Liver (tissue), 9 donors: ENCODE measurements around the gene MAPKBP1. TPM values are rescaled to one million over a fixed set of nuclear protein-coding genes. Genes with fewer than 3 reads are reported as not detected.

Experiments
- DNase-seq: peaks from one replicate; pipeline ENCODE4 v3.0.0-alpha.2; 2017; ENCODE audit warnings: low spot score
- H3K27ac ChIP-seq, 2 donors: one replicate each; pipeline ENCODE4 v1.7.0; 2013; ENCODE audit warnings: inconsistent platforms in 2 of 2, low read length in 2 of 2, control low read depth in 1 of 2, low read depth in 1 of 2, mild to moderate bottlenecking in 1 of 2
- H3K27me3 ChIP-seq, 4 donors: one replicate each; pipeline versions ENCODE4 v1.6.1 to v1.7.0; 2013; ENCODE audit warnings: low read length in 3 of 4, inconsistent platforms in 1 of 4, mild to moderate bottlenecking in 1 of 4, moderate library complexity in 1 of 4; ENCODE audit not compliant: control insufficient read depth in 4 of 4, insufficient read depth in 4 of 4
- H3K36me3 ChIP-seq, 4 donors: one replicate each; pipeline versions ENCODE4 v1.6.1 to v1.7.0; 2013; ENCODE audit warnings: low read length in 3 of 4, mild to moderate bottlenecking in 3 of 4, low read depth in 1 of 4, moderate library complexity in 1 of 4; ENCODE audit not compliant: control insufficient read depth in 4 of 4, insufficient read depth in 3 of 4
- H3K4me1 ChIP-seq, 4 donors: one replicate each; pipeline versions ENCODE4 v1.6.1 to v1.7.0; 2013; ENCODE audit warnings: low read length in 3 of 4, mild to moderate bottlenecking in 3 of 4, moderate library complexity in 1 of 4; ENCODE audit not compliant: control insufficient read depth in 4 of 4, insufficient read depth in 4 of 4
- H3K4me3 ChIP-seq, 3 donors: one replicate each; pipeline versions ENCODE4 v1.6.1 to v1.7.0; 2013; ENCODE audit warnings: low read length in 3 of 3, control low read depth in 1 of 3, low read depth in 1 of 3, mild to moderate bottlenecking in 1 of 3
- H3K9ac ChIP-seq, 2 donors: one replicate each; pipeline ENCODE4 v1.7.0; 2013; ENCODE audit warnings: low read length in 2 of 2, mild to moderate bottlenecking in 2 of 2, moderate library complexity in 2 of 2, control low read depth in 1 of 2, low read depth in 1 of 2
- H3K9me3 ChIP-seq, 4 donors: one replicate each; pipeline versions ENCODE4 v1.6.1 to v1.7.0; 2013; ENCODE audit warnings: low read length in 3 of 4; ENCODE audit not compliant: control insufficient read depth in 4 of 4
- ATF3 ChIP-seq: IDR thresholded peaks from 2 replicates; pipeline ENCODE4 v1.6.1; 2016; ENCODE audit warnings: antibody characterized with exemption
- CTCF ChIP-seq: fragments of 150-350 bp; IDR thresholded peaks from 2 replicates; pipeline ENCODE4 v1.5.1; 2017; ENCODE audit warnings: improper control_type of control experiment, low read depth, low read length; ENCODE audit not compliant: missing input control
- EGR1 ChIP-seq, 2 donors: IDR thresholded peaks; 2 replicates each; pipeline ENCODE4 v1.6.1; 2016 to 2018; ENCODE audit warnings: antibody characterized with exemption in 2 of 2, low read depth in 2 of 2
- FOXA1 ChIP-seq: IDR thresholded peaks from 2 replicates; pipeline ENCODE4 v1.6.1; 2016; ENCODE audit warnings: antibody characterized with exemption
- FOXA2 ChIP-seq: IDR thresholded peaks from 2 replicates; pipeline ENCODE4 v1.6.1; 2016; ENCODE audit warnings: antibody characterized with exemption
- GABPA ChIP-seq, 2 donors: IDR thresholded peaks in 1 of 2; conservative IDR thresholded peaks in 1 of 2; 2 replicates each; pipeline ENCODE4 v1.6.1; 2016; ENCODE audit warnings: antibody characterized with exemption in 2 of 2, mild to moderate bottlenecking in 1 of 2, moderate library complexity in 1 of 2
- HNF4A ChIP-seq, 2 donors: conservative IDR thresholded peaks; 2 replicates each; pipeline ENCODE4 v1.6.1; 2016; ENCODE audit warnings: antibody characterized with exemption in 2 of 2, mild to moderate bottlenecking in 2 of 2
- HNF4G ChIP-seq: IDR thresholded peaks from 2 replicates; pipeline ENCODE4 v1.6.1; 2016; ENCODE audit warnings: antibody characterized with exemption
- JUND ChIP-seq, 2 donors: IDR thresholded peaks; 2 replicates each; pipeline ENCODE4 v1.6.1; 2016; ENCODE audit warnings: antibody characterized with exemption in 2 of 2
- MAX ChIP-seq: IDR thresholded peaks from 2 replicates; pipeline ENCODE4 v1.6.1; 2016; ENCODE audit warnings: antibody characterized with exemption
- NR2F2 ChIP-seq: IDR thresholded peaks from 2 replicates; pipeline ENCODE4 v1.6.1; 2016; ENCODE audit warnings: antibody characterized with exemption
- RAD21 ChIP-seq, 2 donors: IDR thresholded peaks; 2 replicates each; pipeline ENCODE4 v1.6.1; 2016; ENCODE audit warnings: antibody characterized with exemption in 2 of 2, mild to moderate bottlenecking in 2 of 2
- REST ChIP-seq: IDR thresholded peaks from 2 replicates; pipeline ENCODE4 v1.6.1; 2016; ENCODE audit warnings: antibody characterized with exemption, mild to moderate bottlenecking
- RXRA ChIP-seq, 2 donors: IDR thresholded peaks; 2 replicates each; pipeline ENCODE4 v1.6.1; 2017 to 2018; ENCODE audit warnings: antibody characterized with exemption in 2 of 2, mild to moderate bottlenecking in 1 of 2
- SP1 ChIP-seq: IDR thresholded peaks from 2 replicates; pipeline ENCODE4 v1.6.1; 2018; ENCODE audit warnings: antibody characterized with exemption, mild to moderate bottlenecking
- TAF1 ChIP-seq: conservative IDR thresholded peaks from 2 replicates; pipeline ENCODE4 v1.6.1; 2016; ENCODE audit warnings: antibody characterized with exemption, mild to moderate bottlenecking
- YY1 ChIP-seq: IDR thresholded peaks from 2 replicates; pipeline ENCODE4 v1.6.1; 2016; ENCODE audit warnings: antibody characterized with exemption, mild to moderate bottlenecking
- ZBTB33 ChIP-seq: IDR thresholded peaks from 2 replicates; pipeline ENCODE4 v1.6.1; 2016; ENCODE audit warnings: antibody characterized with exemption
- WGBS: extraction: QIAGEN DNeasy Blood & Tissue Kit; methylation state at CpG from one replicate; pipeline ENCODE4 v1.1.7; 2013; 5-methylcytosine and 5-hydroxymethylcytosine counted together
- polyA plus RNA-seq, 2 donors: library from polyadenylated mRNA; stranded (reverse) in 1 of 2; unstranded in 1 of 2; fragments of 200-250 nt in 1 of 2; fragments of >200 nt in 1 of 2; fragmentation: Nextera tagmentation in 1 of 2; extraction: Ambion mirVana in 1 of 2; gene quantifications; one replicate each; pipeline versions ENCODE4 v1.2.1 to v1.2.3, GENCODE V29; 2013 to 2015
- total RNA-seq, 2 donors: library from RNA; depleted of rRNA; stranded (reverse); fragments of >200 nt; gene quantifications; one replicate each; pipeline ENCODE4 v1.2.3, GENCODE V29; 2014
- donor health status: healthy.
- donor health status: healthy.
- donor health status: healthy.
- donor health status: healthy.
- donor health status: healthy.

Gene MAPKBP1
- 10 to 100 TPM in 1 of 2 donors, 1 to 10 TPM in 1; 3.7 to 10.3 TPM for total RNA-seq
- 1 to 10 TPM in 1 of 2 donors, under 1 TPM in 1; 0.89 to 1.7 TPM for polyA plus RNA-seq

- Histone ChIP-seq H3K27ac (peak within 1 kb of the TSS; percentile 78 to 81), H3K9me3 (no peaks in the 10 kb centered on the region), H3K4me1 (peaks cover 0 to 29% (median 19%) of the 10 kb centered on the region in 4 donors), H3K9ac (peak within 1 kb of the TSS; percentile 61 to 90), H3K27me3 (no peaks in the 10 kb centered on the region), H3K4me3 (peak within 1 kb of the TSS; percentile 64 to 93 (median 86)), H3K36me3 (peaks cover 0 to under 1% (median 0%) of the 10 kb centered on the region in 4 donors)
- DNase-seq, result peak; percentile 96
- TF ChIP-seq RAD21 (IDR thresholded peaks at IDR 0.05), result peak; percentile 67 to 74
- TF ChIP-seq CTCF, result peak; percentile 58
- peak; percentile 93 for TF ChIP-seq ZBTB33
- TF ChIP-seq GABPA (IDR thresholded peaks at IDR 0.05 in 1 of 2, conservative IDR thresholded peaks at IDR 0.05 in 1 of 2), result peak in 1 of 2 donors; percentile 72
- no peak for TF ChIP-seq JUND (IDR thresholded peaks at IDR 0.05)
- peak; percentile 56 for TF ChIP-seq TAF1
- peak; percentile 95 for TF ChIP-seq YY1
- peak; percentile 79 for TF ChIP-seq REST
- peak; percentile 30 for TF ChIP-seq FOXA1
- peak; percentile 43 to 51 for TF ChIP-seq RXRA (IDR thresholded peaks at IDR 0.05)
- TF ChIP-seq SP1, result peak; percentile 88
- TF ChIP-seq FOXA2, result peak; percentile 23
- TF ChIP-seq HNF4A (conservative IDR thresholded peaks at IDR 0.05), result peak; percentile 24 to 47
- TF ChIP-seq HNF4G, result no peak
- peak; percentile 31 for TF ChIP-seq NR2F2
- TF ChIP-seq MAX, result peak; percentile 90
- peak; percentile 90 to 93 for TF ChIP-seq EGR1 (IDR thresholded peaks at IDR 0.05; ENCODE audit: low read depth in 2 of 2)
- TF ChIP-seq ATF3, result no peak
- under 1% methylated on average over 62 of the region's 62 CpGs for WGBS
These were observed at the start of gene MAPKBP1 for GRCh38 chr15:41774062-41774881. MAPKBP1 (plus strand) TSS chr15:41774484; CDS start chr15:41775276, 792 bp downstream.
